ENCODE measurements around the gene PRICKLE2.

The PRICKLE2 gene

DNA sequence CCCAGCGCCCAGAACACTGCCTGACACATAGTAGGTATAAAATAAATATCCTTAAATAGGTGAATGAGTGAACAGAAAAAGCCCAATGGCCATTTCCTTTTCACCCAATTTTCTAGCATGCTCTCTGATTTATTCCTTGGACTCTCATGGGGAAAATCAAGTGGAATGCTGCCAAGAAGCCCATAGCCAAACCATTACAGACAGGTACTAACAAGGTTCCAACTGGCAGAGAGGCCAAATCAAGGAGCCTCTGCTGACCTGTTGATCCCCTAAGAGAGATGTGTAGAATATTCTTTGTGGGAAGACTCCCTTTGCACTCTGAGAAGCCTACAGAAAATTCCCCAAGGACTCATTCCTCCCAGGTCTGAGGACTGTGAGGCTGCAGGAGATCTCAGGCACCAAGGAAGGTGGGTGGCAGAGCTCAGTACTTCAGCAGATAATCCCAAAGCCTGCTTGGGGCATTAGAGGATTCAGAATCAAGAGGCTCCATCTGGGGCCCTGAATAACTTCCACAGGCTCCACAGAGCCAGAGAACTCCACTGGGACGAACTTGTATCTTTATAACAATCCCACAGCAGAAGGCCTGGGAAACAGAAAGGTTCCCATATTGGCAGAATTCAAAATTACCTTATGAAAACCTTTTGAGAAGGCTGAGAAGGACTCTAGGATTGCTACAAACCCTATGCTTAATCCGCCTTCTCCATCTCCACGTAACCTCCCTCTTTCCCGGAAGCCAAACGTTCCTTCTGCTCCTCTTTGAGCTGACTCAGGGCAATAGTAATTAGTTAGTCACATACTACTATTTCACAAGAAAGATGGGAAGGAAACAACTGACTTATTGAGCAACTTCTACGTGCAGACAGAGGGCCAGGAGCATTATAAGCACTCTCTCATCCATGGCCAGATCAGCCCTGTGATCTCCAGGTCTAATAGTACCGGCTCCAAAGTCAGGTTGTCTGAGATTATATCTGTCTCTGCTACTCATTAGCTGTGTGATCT lies 34.5 kb downstream of the PRICKLE2 start:
- no peak for DNase-seq
- no peak overlapping the region for H3K27ac ChIP-seq (ENCODE audit: insufficient read depth, low read length, poor library complexity, severe bottlenecking)
- no peaks in the 10 kb centered on the region for H3K9me3 ChIP-seq (ENCODE audit: control insufficient read depth, low read length)
- no peaks in the 10 kb centered on the region for H3K4me1 ChIP-seq (ENCODE audit: control insufficient read depth, insufficient read depth, low read length, poor library complexity, severe bottlenecking)
- no peaks in the 10 kb centered on the region for H3K36me3 ChIP-seq (ENCODE audit: control insufficient read depth, insufficient read depth, low read length)
- no peak overlapping the region for H3K4me3 ChIP-seq (ENCODE audit: insufficient read depth, low read depth, low read length, poor library complexity, severe bottlenecking)
- H3K27me3 ChIP-seq (replicated peaks; ENCODE audit: control insufficient read depth, insufficient read depth, low read length, poor library complexity, severe bottlenecking) = no peaks in the 10 kb centered on the region

- no peaks in the 10 kb centered on the region for H3K4me1 ChIP-seq (ENCODE audit: control insufficient read depth, insufficient read depth, low read length, poor library complexity, severe bottlenecking)
- H3K27ac ChIP-seq (ENCODE audit: insufficient read depth, low read length, poor library complexity, severe bottlenecking) = no peak overlapping the region
- no peaks in the 10 kb centered on the region for H3K9me3 ChIP-seq (ENCODE audit: control insufficient read depth, low read length)
- H3K27me3 ChIP-seq (replicated peaks; ENCODE audit: control insufficient read depth, insufficient read depth, low read length, poor library complexity, severe bottlenecking) = no peaks in the 10 kb centered on the region
- no peaks in the 10 kb centered on the region for H3K36me3 ChIP-seq (ENCODE audit: control insufficient read depth, insufficient read depth, low read length)
- H3K4me3 ChIP-seq (ENCODE audit: insufficient read depth, low read depth, low read length, poor library complexity, severe bottlenecking) = no peak overlapping the region
- DNase-seq = no peak
Observed at GRCh38 chr3:64188810-64189560, 36.3 kb downstream of the PRICKLE2 start.

- Histone ChIP-seq H3K27me3 (replicated peaks; ENCODE audit: control insufficient read depth, insufficient read depth, low read length, poor library complexity, severe bottlenecking) (no peaks in the 10 kb centered on the region), H3K4me3 (ENCODE audit: insufficient read depth, low read depth, low read length, poor library complexity, severe bottlenecking) (no peak overlapping the region), H3K36me3 (ENCODE audit: control insufficient read depth, insufficient read depth, low read length) (no peaks in the 10 kb centered on the region), H3K4me1 (ENCODE audit: control insufficient read depth, insufficient read depth, low read length, poor library complexity, severe bottlenecking) (no peaks in the 10 kb centered on the region), H3K27ac (ENCODE audit: insufficient read depth, low read length, poor library complexity, severe bottlenecking) (no peak overlapping the region), H3K9me3 (ENCODE audit: control insufficient read depth, low read length) (no peaks in the 10 kb centered on the region)
- DNase-seq = no peak
Observed at GRCh38 chr3:64187065-64187959, 38.0 kb downstream of the PRICKLE2 start.

GRCh38 chr3:64186667-64187064 lies 38.6 kb downstream of the PRICKLE2 start:
- Histone ChIP-seq H3K27me3 (replicated peaks; ENCODE audit: control insufficient read depth, insufficient read depth, low read length, poor library complexity, severe bottlenecking) (no peaks in the 10 kb centered on the region), H3K36me3 (ENCODE audit: control insufficient read depth, insufficient read depth, low read length) (no peaks in the 10 kb centered on the region), H3K4me3 (ENCODE audit: insufficient read depth, low read depth, low read length, poor library complexity, severe bottlenecking) (no peak overlapping the region), H3K27ac (ENCODE audit: insufficient read depth, low read length, poor library complexity, severe bottlenecking) (no peak overlapping the region), H3K9me3 (ENCODE audit: control insufficient read depth, low read length) (no peaks in the 10 kb centered on the region), H3K4me1 (ENCODE audit: control insufficient read depth, insufficient read depth, low read length, poor library complexity, severe bottlenecking) (no peaks in the 10 kb centered on the region)
- no peak for DNase-seq

GRCh38 chr3:64185436-64185835 lies 39.8 kb downstream of the PRICKLE2 start:
- no peaks in the 10 kb centered on the region for H3K4me1 ChIP-seq (ENCODE audit: control insufficient read depth, insufficient read depth, low read length, poor library complexity, severe bottlenecking)

DNA sequence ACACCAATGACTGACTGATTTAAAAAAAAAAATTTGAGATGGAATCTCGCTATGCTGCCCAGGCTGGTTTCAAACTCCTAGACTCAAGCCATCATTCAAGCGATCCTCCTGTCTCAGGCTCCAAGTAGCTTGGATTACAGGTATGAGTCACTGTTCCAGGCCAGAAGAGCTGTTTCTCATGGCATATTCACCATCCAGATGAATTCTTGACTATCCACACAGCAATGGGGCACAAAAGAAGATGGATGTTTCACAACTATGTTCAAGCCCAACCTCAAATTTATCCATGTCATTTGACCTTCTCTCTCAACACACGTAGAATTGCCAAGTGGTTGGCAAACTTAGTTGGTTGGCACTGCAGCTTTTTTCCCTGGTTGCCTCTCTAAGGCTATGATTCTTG lies 40.6 kb downstream of the PRICKLE2 start:
- DNase-seq = no peak
- no peaks in the 10 kb centered on the region for H3K27me3 ChIP-seq (replicated peaks; ENCODE audit: control insufficient read depth, insufficient read depth, low read length, poor library complexity, severe bottlenecking)
- H3K4me1 ChIP-seq (ENCODE audit: control insufficient read depth, insufficient read depth, low read length, poor library complexity, severe bottlenecking) = no peaks in the 10 kb centered on the region
- no peaks in the 10 kb centered on the region for H3K36me3 ChIP-seq (ENCODE audit: control insufficient read depth, insufficient read depth, low read length)
- no peaks in the 10 kb centered on the region for H3K9me3 ChIP-seq (ENCODE audit: control insufficient read depth, low read length)
- H3K27ac ChIP-seq (ENCODE audit: insufficient read depth, low read length, poor library complexity, severe bottlenecking) = no peak overlapping the region
- H3K4me3 ChIP-seq (ENCODE audit: insufficient read depth, low read depth, low read length, poor library complexity, severe bottlenecking) = no peak overlapping the region

More at GRCh38 chr3:64185436-64185835, 39.8 kb downstream of the PRICKLE2 start:
- no peak for DNase-seq
- Histone ChIP-seq H3K27me3 (replicated peaks; ENCODE audit: control insufficient read depth, insufficient read depth, low read length, poor library complexity, severe bottlenecking) (no peaks in the 10 kb centered on the region), H3K27ac (ENCODE audit: insufficient read depth, low read length, poor library complexity, severe bottlenecking) (no peak overlapping the region), H3K4me3 (ENCODE audit: insufficient read depth, low read depth, low read length, poor library complexity, severe bottlenecking) (no peak overlapping the region), H3K36me3 (ENCODE audit: control insufficient read depth, insufficient read depth, low read length) (no peaks in the 10 kb centered on the region), H3K9me3 (ENCODE audit: control insufficient read depth, low read length) (no peaks in the 10 kb centered on the region)

- H3K4me1 ChIP-seq (ENCODE audit: control insufficient read depth, insufficient read depth, low read length, poor library complexity, severe bottlenecking) = no peaks in the 10 kb centered on the region
- H3K27me3 ChIP-seq (replicated peaks; ENCODE audit: control insufficient read depth, insufficient read depth, low read length, poor library complexity, severe bottlenecking) = no peaks in the 10 kb centered on the region
- no peak for DNase-seq
- no peaks in the 10 kb centered on the region for H3K36me3 ChIP-seq (ENCODE audit: control insufficient read depth, insufficient read depth, low read length)
- H3K27ac ChIP-seq (ENCODE audit: insufficient read depth, low read length, poor library complexity, severe bottlenecking) = no peak overlapping the region
- no peak overlapping the region for H3K4me3 ChIP-seq (ENCODE audit: insufficient read depth, low read depth, low read length, poor library complexity, severe bottlenecking)
- no peaks in the 10 kb centered on the region for H3K9me3 ChIP-seq (ENCODE audit: control insufficient read depth, low read length)
Observed at GRCh38 chr3:64179860-64180259, 45.4 kb downstream of the PRICKLE2 start.

DNA sequence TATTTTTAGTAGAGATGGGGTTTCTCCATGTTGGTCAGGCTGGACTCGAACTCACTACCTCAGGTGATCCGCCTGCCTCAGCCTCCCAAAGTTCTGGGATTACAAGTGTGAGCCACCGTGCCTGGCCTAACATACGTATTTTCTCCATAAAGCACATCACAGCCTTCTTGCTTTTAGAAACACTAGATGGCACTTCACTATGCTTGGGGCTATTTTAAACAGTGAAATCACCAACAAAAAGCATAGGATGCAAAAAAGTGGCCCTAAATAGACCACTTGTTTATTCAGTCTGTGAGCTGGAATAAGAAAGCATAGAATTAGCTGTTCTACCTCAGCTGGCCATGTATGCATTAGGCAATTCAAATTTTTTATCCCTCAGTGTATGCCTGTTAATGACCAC lies 46.0 kb downstream of the PRICKLE2 start:
- Histone ChIP-seq H3K4me3 (ENCODE audit: insufficient read depth, low read depth, low read length, poor library complexity, severe bottlenecking) (no peak overlapping the region), H3K27ac (ENCODE audit: insufficient read depth, low read length, poor library complexity, severe bottlenecking) (no peak overlapping the region), H3K9me3 (ENCODE audit: control insufficient read depth, low read length) (no peaks in the 10 kb centered on the region), H3K27me3 (replicated peaks; ENCODE audit: control insufficient read depth, insufficient read depth, low read length, poor library complexity, severe bottlenecking) (no peaks in the 10 kb centered on the region), H3K4me1 (ENCODE audit: control insufficient read depth, insufficient read depth, low read length, poor library complexity, severe bottlenecking) (no peaks in the 10 kb centered on the region), H3K36me3 (ENCODE audit: control insufficient read depth, insufficient read depth, low read length) (no peaks in the 10 kb centered on the region)
- DNase-seq = no peak

DNA sequence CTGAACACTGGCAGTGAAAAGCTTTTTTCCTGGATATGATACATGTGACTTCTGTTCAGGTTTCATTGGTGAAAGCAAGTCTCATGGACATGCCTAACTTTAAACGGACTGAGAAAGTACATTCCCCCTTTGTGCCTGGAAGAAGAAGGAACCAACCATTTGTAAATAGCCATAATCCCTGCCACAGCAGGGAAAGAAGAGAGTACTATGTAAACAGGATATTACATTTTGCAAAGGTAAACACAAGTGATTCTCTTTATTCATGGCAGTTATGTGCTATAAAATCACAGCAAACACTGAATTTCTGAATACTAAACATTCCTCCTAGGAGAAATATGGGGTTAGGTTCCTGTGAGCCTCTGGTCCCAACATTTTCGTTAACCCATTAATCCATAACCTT lies 46.8 kb downstream of the PRICKLE2 start:
- Histone ChIP-seq H3K9me3 (ENCODE audit: control insufficient read depth, low read length) (no peaks in the 10 kb centered on the region), H3K4me3 (ENCODE audit: insufficient read depth, low read depth, low read length, poor library complexity, severe bottlenecking) (no peak overlapping the region), H3K27me3 (replicated peaks; ENCODE audit: control insufficient read depth, insufficient read depth, low read length, poor library complexity, severe bottlenecking) (no peaks in the 10 kb centered on the region), H3K27ac (ENCODE audit: insufficient read depth, low read length, poor library complexity, severe bottlenecking) (no peak overlapping the region), H3K4me1 (ENCODE audit: control insufficient read depth, insufficient read depth, low read length, poor library complexity, severe bottlenecking) (no peaks in the 10 kb centered on the region), H3K36me3 (ENCODE audit: control insufficient read depth, insufficient read depth, low read length) (no peaks in the 10 kb centered on the region)
- DNase-seq = no peak
